ENCODE measurements around the gene ZSWIM6. TPM values are rescaled to one million over a fixed set of nuclear protein-coding genes. Genes with fewer than 3 reads are reported as not detected.

The ZSWIM6 gene
- total and polyA plus RNA-seq, 2 of the 4 experiments (the other 2 are of a cell fraction) = 10.8 to 14.1 TPM

GRCh38 chr5:61468483-61468865 is 136.4 kb downstream of the ZSWIM6 start:
- no peak overlapping the region for H2BK15ac ChIP-seq (ENCODE audit: low read depth, low read length)
- CTCF ChIA-PET = no interaction called here
- in situ Hi-C loops (cut with MboI; ENCODE audit: low sequenced_read_pairs) = no loop called here
- peaks cover 2% of the 10 kb centered on the region; the same call in 1 of the 2 replicates for H3K36me3 ChIP-seq (ENCODE audit: control insufficient read depth, insufficient read depth, low read length)
- H3K9me1 ChIP-seq (ENCODE audit: insufficient read depth, low read length) = peaks cover 12% of the 10 kb centered on the region
- H3K4me3 ChIP-seq (ENCODE audit: insufficient read depth, low read depth, low read length) = no peak overlapping the region
- no peak overlapping the region for H4K91ac ChIP-seq (ENCODE audit: insufficient read depth, low read depth, low read length)
- DNase-seq (no peak), ATAC-seq (ENCODE audit: low read depth) (no peak)
- no peak overlapping the region for H3K4ac ChIP-seq (ENCODE audit: low read depth, low read length)
- no peak overlapping the region for H3K9ac ChIP-seq (ENCODE audit: low read depth, low read length)
- POLR2A ChIA-PET (ENCODE audit: unreplicated experiment) = no interaction called here
- no peak overlapping the region for H2AK5ac ChIP-seq (ENCODE audit: low read depth, low read length)
- WGBS, 2 experiments (ENCODE audit: extremely low coverage in 2 of 2, insufficient read length in 1 of 2) = no CpG with 5 or more reads among the region's 2 CpGs
- no peak overlapping the region for H3K56ac ChIP-seq (ENCODE audit: extremely low read depth, insufficient read depth, low read length)
- H3K14ac ChIP-seq (replicated peaks; ENCODE audit: low read depth, low read length) = no peak overlapping the region
- no peaks in the 10 kb centered on the region for H3K9me3 ChIP-seq (ENCODE audit: control insufficient read depth, insufficient read depth, low read length)
- no peak overlapping the region for H2BK20ac ChIP-seq (ENCODE audit: low read depth, low read length)
- H3K79me1 ChIP-seq (ENCODE audit: low read depth in 1 of 2, low read length in 2 of 2) = peaks cover 32 to 75% of the 10 kb centered on the region in 2 experiments
- dilution Hi-C loops (cut with HindIII; ENCODE audit: low sequenced_read_pairs, unreplicated experiment) = no loop called here
- H2AFZ ChIP-seq (replicated peaks; ENCODE audit: low read length, poor library complexity) = no peak overlapping the region
- no peak overlapping the region for H3K27ac ChIP-seq (ENCODE audit: insufficient read depth, low read length)
- no peak overlapping the region for H3K4me2 ChIP-seq (ENCODE audit: low read depth, low read length)
- no peak overlapping the region for H4K5ac ChIP-seq (ENCODE audit: low read depth, low read length)
- H3K27me3 ChIP-seq (ENCODE audit: control insufficient read depth, insufficient read depth, low read length) = no peaks in the 10 kb centered on the region
- intact Hi-C loops (cut with micrococcal nuclease) = loop anchor here (10.0 kb wide), 2 partner anchors 134 to 414 kb away; partner anchors contain the start of gene ZSWIM6
- peaks cover 68% of the 10 kb centered on the region for H4K20me1 ChIP-seq (ENCODE audit: insufficient read depth, low read length)
- peaks cover 12% of the 10 kb centered on the region for H3K4me1 ChIP-seq (ENCODE audit: control insufficient read depth, insufficient read depth, low read length)
- no TSS peak for BruUV-seq (replicated peaks)
- no peak overlapping the region for H4K8ac ChIP-seq (ENCODE audit: low read depth in 2 of 2, low read length in 2 of 2)
- no peak overlapping the region for H2AK9ac ChIP-seq (replicated peaks; ENCODE audit: low read depth, low read length, poor library complexity)
- TF ChIP-seq RAD21 (IDR thresholded peaks at IDR 0.05; ENCODE audit: low read length) (no peak), NFE2L2 (IDR thresholded peaks at IDR 0.05; ENCODE audit: low read depth, low read length) (no peak), MXI1 (IDR thresholded peaks at IDR 0.05; ENCODE audit: borderline replicate concordance, low read depth, low read length) (no peak), MAZ (IDR thresholded peaks at IDR 0.05; ENCODE audit: borderline replicate concordance, low read depth, low read length) (no peak)
- no peak overlapping the region for H3K23ac ChIP-seq (ENCODE audit: low read depth, low read length)
- no peak overlapping the region for H2BK5ac ChIP-seq (ENCODE audit: low read depth, low read length, poor library complexity, severe bottlenecking)
- no peak overlapping the region for H2BK120ac ChIP-seq (ENCODE audit: low read depth, low read length)
- H3K18ac ChIP-seq (ENCODE audit: low read depth, low read length) = no peak overlapping the region
